SK-N-SH (cell line): Measurements from ENCODE around the gene STAMBP. TPM values are rescaled to one million over a fixed set of nuclear protein-coding genes. Genes with fewer than 3 reads are reported as not detected.

Source experiments
- polyA plus RNA-seq, 3 experiments: library from polyadenylated mRNA; depleted of rRNA; stranded (reverse); fragments of >200 nt; gene quantifications; 2 replicates each; pipeline ENCODE4 v1.2.3, GENCODE V29; 2012

Gene STAMBP
- polyA plus RNA-seq, 1 of the 3 experiments (the other 2 are of a cell fraction) = 42.2 TPM

Other genes starting within 250 kb of the STAMBP start
- gene NAT8, start 186.5 kb upstream of the STAMBP start, polyA plus RNA-seq (2012; rRNA removed) = not detected in 2 replicates
- 32.1 and 44.5 TPM in 2 replicates for gene TPRKB, start 91.6 kb upstream of the STAMBP start, polyA plus RNA-seq (2012; rRNA removed)
- gene DUSP11, start 48.9 kb upstream of the STAMBP start, polyA plus RNA-seq (2012; rRNA removed) = 14.4 and 19.3 TPM in 2 replicates
- 0.02 and 0.06 TPM in 2 replicates for gene C2orf78, start 44.8 kb upstream of the STAMBP start, polyA plus RNA-seq (2012; rRNA removed)
- gene ACTG2, start 64.0 kb downstream of the STAMBP start, polyA plus RNA-seq (2012; rRNA removed) = 0.10 and 0.25 TPM in 2 replicates
- 122 and 130 TPM in 2 replicates for gene DGUOK, start 97.9 kb downstream of the STAMBP start, polyA plus RNA-seq (2012; rRNA removed)
- gene TET3, start 155.9 kb downstream of the STAMBP start, polyA plus RNA-seq (2012; rRNA removed) = 1.6 TPM in 2 replicates